Measurements from ENCODE around the gene SPECC1.

The SPECC1 gene

DNA sequence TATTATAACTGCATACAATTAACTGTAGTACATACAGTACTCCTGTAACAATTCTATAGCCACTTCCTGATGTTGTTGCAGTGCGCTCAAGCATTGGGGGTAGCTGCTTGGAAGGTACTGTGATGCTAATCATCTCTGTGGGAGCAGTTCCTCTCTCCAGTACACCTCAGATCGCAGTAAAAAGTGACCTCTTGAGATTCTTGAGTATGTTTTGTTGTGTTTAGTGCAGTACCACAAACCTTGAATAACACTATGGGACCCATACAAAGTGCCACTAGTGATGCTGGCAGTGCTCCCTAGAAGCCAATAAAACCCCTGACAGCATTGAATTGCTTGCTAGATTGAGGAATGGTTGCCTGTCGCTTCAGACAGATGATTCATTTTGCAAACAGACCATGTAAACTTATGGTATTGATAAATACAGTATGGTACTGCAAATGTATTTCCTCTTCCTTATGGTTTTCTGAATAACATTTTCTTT is 193.0 kb downstream of the SPECC1 start:
- H3K79me2 ChIP-seq (ENCODE audit: control insufficient read depth, low read length), result no peaks in the 10 kb centered on the region
- TF ChIP-seq, protein P1, sequence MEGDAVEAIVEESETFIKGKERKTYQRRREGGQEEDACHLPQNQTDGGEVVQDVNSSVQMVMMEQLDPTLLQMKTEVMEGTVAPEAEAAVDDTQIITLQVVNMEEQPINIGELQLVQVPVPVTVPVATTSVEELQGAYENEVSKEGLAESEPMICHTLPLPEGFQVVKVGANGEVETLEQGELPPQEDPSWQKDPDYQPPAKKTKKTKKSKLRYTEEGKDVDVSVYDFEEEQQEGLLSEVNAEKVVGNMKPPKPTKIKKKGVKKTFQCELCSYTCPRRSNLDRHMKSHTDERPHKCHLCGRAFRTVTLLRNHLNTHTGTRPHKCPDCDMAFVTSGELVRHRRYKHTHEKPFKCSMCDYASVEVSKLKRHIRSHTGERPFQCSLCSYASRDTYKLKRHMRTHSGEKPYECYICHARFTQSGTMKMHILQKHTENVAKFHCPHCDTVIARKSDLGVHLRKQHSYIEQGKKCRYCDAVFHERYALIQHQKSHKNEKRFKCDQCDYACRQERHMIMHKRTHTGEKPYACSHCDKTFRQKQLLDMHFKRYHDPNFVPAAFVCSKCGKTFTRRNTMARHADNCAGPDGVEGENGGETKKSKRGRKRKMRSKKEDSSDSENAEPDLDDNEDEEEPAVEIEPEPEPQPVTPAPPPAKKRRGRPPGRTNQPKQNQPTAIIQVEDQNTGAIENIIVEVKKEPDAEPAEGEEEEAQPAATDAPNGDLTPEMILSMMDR (IDR thresholded peaks at IDR 0.05; ENCODE audit: low read depth, low read length, poor library complexity, severe bottlenecking), result no peak
- TF ChIP-seq EZH2phosphoT487 (IDR thresholded peaks at IDR 0.05; ENCODE audit: borderline replicate concordance, low read length), result no peak
- H3K4me2 ChIP-seq (ENCODE audit: low read length), result no peak overlapping the region

DNA sequence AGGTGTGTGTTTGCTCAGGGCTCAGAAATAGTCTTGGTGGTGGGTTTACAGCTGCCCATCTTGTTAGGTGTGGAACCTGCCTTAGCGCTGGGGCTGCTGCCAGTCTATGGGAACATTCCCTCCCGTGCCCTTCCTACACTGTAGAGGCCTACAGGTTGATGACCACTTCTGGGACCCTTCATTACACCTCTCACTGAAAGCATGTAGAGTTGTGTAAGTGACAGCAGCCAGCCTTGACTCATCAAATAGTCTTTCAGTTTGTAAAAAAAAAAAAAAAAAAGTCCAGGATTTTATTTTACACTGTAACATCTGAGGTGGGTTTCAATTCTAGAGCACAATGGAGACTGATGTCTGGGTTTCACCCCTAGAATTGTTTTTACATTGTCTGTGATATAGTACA is 193.9 kb downstream of the SPECC1 start:
- H3K27ac ChIP-seq (ENCODE audit: low read depth, low read length), result no peak overlapping the region

More for the DNA sequence above, 193.0 kb downstream of the SPECC1 start:
- no peaks in the 10 kb centered on the region for H3K36me3 ChIP-seq (ENCODE audit: control insufficient read depth, low read length)
- H3K27me3 ChIP-seq (ENCODE audit: control insufficient read depth, low read length), result no peaks in the 10 kb centered on the region
- no peaks in the 10 kb centered on the region for H3K9me2 ChIP-seq (replicated peaks; ENCODE audit: control insufficient read depth, low read length)
- no peaks in the 10 kb centered on the region for H4K20me1 ChIP-seq (ENCODE audit: control insufficient read depth, insufficient read depth, low read depth, low read length)
- H3K4me3 ChIP-seq (ENCODE audit: low read length), result no peak overlapping the region
- no peak overlapping the region for H3K27ac ChIP-seq (ENCODE audit: low read depth, low read length)
- H3K4me1 ChIP-seq (ENCODE audit: control insufficient read depth, low read length), result no peaks in the 10 kb centered on the region
- H3F3A ChIP-seq (ENCODE audit: control insufficient read depth, insufficient read depth), result no peaks in the 10 kb centered on the region
- H3K9me3 ChIP-seq (ENCODE audit: control insufficient read depth, insufficient read depth, low read length), result 0 out of 2 replicates have a peak, but pooled peaks cover 6% of the 10 kb centered on the region

DNA sequence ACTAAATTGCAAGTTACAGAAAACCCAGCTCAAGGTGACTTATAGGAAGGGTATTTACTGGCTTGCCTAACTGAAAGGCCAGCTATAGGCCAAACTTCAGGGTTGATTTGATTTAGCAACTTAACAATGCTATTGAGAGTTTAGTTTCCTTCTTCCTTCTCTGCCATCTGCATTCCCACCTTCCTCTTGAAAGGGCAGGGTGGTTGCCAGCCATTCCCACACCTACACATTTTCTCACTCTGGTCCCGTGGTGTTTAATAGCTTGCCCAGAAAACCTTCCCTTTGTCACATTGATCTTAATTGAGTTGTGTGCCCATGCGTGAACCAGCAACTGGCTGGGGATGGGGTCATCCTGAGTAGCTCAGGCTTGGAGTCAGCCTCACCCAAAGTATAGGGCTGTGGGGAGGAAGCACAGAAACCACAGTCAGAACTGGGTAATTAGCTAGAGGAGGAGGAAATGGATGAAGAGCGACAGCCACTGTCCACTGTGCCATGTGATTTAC is 194.7 kb downstream of the SPECC1 start:
- no peaks in the 10 kb centered on the region for H3F3A ChIP-seq (ENCODE audit: control insufficient read depth, insufficient read depth)
- no peak overlapping the region for H3K27ac ChIP-seq (ENCODE audit: low read depth, low read length)
- no peak overlapping the region for H3K4me2 ChIP-seq (ENCODE audit: low read length)
- no peaks in the 10 kb centered on the region for H3K9me2 ChIP-seq (replicated peaks; ENCODE audit: control insufficient read depth, low read length)
- H3K9me3 ChIP-seq (ENCODE audit: control insufficient read depth, insufficient read depth, low read length), result no peaks in the 10 kb centered on the region
- no peak overlapping the region for H3K4me3 ChIP-seq (ENCODE audit: low read length)
- H3K27me3 ChIP-seq (ENCODE audit: control insufficient read depth, low read length), result no peaks in the 10 kb centered on the region
- H4K20me1 ChIP-seq (ENCODE audit: control insufficient read depth, insufficient read depth, low read depth, low read length), result no peaks in the 10 kb centered on the region
- no peaks in the 10 kb centered on the region for H3K4me1 ChIP-seq (ENCODE audit: control insufficient read depth, low read length)
- no peaks in the 10 kb centered on the region for H3K36me3 ChIP-seq (ENCODE audit: control insufficient read depth, low read length)
- H3K79me2 ChIP-seq (ENCODE audit: control insufficient read depth, low read length), result no peaks in the 10 kb centered on the region
- no peak for TF ChIP-seq EZH2phosphoT487 (IDR thresholded peaks at IDR 0.05; ENCODE audit: borderline replicate concordance, low read length)

More for the DNA sequence above, 193.9 kb downstream of the SPECC1 start:
- Histone ChIP-seq H4K20me1 (ENCODE audit: control insufficient read depth, insufficient read depth, low read depth, low read length) (no peaks in the 10 kb centered on the region), H3K79me2 (ENCODE audit: control insufficient read depth, low read length) (no peaks in the 10 kb centered on the region), H3K27me3 (ENCODE audit: control insufficient read depth, low read length) (no peaks in the 10 kb centered on the region), H3K9me2 (replicated peaks; ENCODE audit: control insufficient read depth, low read length) (no peaks in the 10 kb centered on the region), H3K9me3 (ENCODE audit: control insufficient read depth, insufficient read depth, low read length) (0 out of 2 replicates have a peak, but pooled peaks cover 4% of the 10 kb centered on the region), H3K4me1 (ENCODE audit: control insufficient read depth, low read length) (no peaks in the 10 kb centered on the region), H3K4me3 (ENCODE audit: low read length) (no peak overlapping the region), H3K36me3 (ENCODE audit: control insufficient read depth, low read length) (no peaks in the 10 kb centered on the region), H3K4me2 (ENCODE audit: low read length) (no peak overlapping the region), H3F3A (ENCODE audit: control insufficient read depth, insufficient read depth) (no peaks in the 10 kb centered on the region)
- TF ChIP-seq EZH2phosphoT487 (IDR thresholded peaks at IDR 0.05; ENCODE audit: borderline replicate concordance, low read length), result no peak
- TF ChIP-seq, protein P1 (IDR thresholded peaks at IDR 0.05; ENCODE audit: low read depth, low read length, poor library complexity, severe bottlenecking), result no peak

DNA sequence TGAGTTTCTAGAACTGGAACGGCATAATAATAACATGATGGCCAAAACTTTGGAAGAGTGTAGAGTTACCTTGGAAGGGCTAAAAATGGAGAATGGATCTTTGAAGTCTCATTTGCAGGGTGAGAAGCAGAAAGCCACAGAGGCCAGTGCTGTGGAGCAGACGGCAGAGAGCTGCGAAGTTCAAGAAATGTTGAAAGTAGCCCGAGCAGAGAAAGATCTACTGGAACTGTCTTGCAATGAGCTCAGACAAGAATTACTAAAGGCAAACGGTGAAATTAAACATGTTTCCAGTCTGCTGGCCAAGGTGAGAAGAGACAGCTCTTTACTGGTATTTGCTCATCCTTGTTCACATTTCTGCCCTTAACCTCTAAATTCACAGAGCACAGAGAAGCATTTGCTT is 196.4 kb downstream of the SPECC1 start:
- H3K4me1 ChIP-seq (ENCODE audit: control insufficient read depth, low read length), result no peaks in the 10 kb centered on the region
- H3K4me2 ChIP-seq (ENCODE audit: low read length), result no peak overlapping the region
- H3K79me2 ChIP-seq (ENCODE audit: control insufficient read depth, low read length), result no peaks in the 10 kb centered on the region
- TF ChIP-seq, protein P1 (IDR thresholded peaks at IDR 0.05; ENCODE audit: low read depth, low read length, poor library complexity, severe bottlenecking), result no peak
- TF ChIP-seq EZH2phosphoT487 (IDR thresholded peaks at IDR 0.05; ENCODE audit: borderline replicate concordance, low read length), result no peak
- no peaks in the 10 kb centered on the region for H4K20me1 ChIP-seq (ENCODE audit: control insufficient read depth, insufficient read depth, low read depth, low read length)
- H3K4me3 ChIP-seq (ENCODE audit: low read length), result no peak overlapping the region
- no peaks in the 10 kb centered on the region for H3K27me3 ChIP-seq (ENCODE audit: control insufficient read depth, low read length)
- H3F3A ChIP-seq (ENCODE audit: control insufficient read depth, insufficient read depth), result no peaks in the 10 kb centered on the region
- no peaks in the 10 kb centered on the region for H3K36me3 ChIP-seq (ENCODE audit: control insufficient read depth, low read length)
- no peaks in the 10 kb centered on the region for H3K9me2 ChIP-seq (replicated peaks; ENCODE audit: control insufficient read depth, low read length)
- H3K27ac ChIP-seq (ENCODE audit: low read depth, low read length), result no peak overlapping the region
- H3K9me3 ChIP-seq (ENCODE audit: control insufficient read depth, insufficient read depth, low read length), result no peaks in the 10 kb centered on the region
